K562 (cell line): ENCODE data around the gene GPR108. TPM values are rescaled to one million over a fixed set of nuclear protein-coding genes. Genes with fewer than 3 reads are reported as not detected.

Experiments used
- AFF4 ChIP-seq: sonication (generic); formaldehyde crosslinking; IDR thresholded peaks from 2 replicates; pipeline ENCODE4 v1.8.0; 2023; ENCODE audit warnings: mild to moderate bottlenecking, missing genetic modification reagents
- CBFA2T2 ChIP-seq: fragments of 450-650 bp; conservative IDR thresholded peaks from 2 replicates; pipeline ENCODE4 v1.6.1; 2017; ENCODE audit warnings: mild to moderate bottlenecking
- CBX1 ChIP-seq: sonication (generic); IDR thresholded peaks from 2 replicates; pipeline ENCODE4 v1.6.1; 2016; ENCODE audit warnings: antibody characterized with exemption, low read depth, mild to moderate bottlenecking
- CEBPB ChIP-seq: fragments of 450-650 bp; IDR thresholded peaks from 2 replicates; pipeline ENCODE4 v1.6.1; 2016; ENCODE audit warnings: missing genetic modification characterization, missing compliant biosample characterization
- CHAMP1 ChIP-seq: fragments of 450-650 bp; IDR thresholded peaks from 2 replicates; pipeline ENCODE4 v1.6.1; 2016; ENCODE audit warnings: mild to moderate bottlenecking
- CTCF ChIP-seq, 3 experiments: IDR thresholded peaks in 2 of 3; conservative IDR thresholded peaks in 1 of 3; 2 replicates each; pipeline ENCODE4 v1.5.1; 2011 to 2012; ENCODE audit warnings: low read length in 3 of 3, mild to moderate bottlenecking in 3 of 3, control low read depth in 2 of 3, improper control_type of control experiment in 1 of 3, inconsistent platforms in 1 of 3, low read depth in 1 of 3, mixed read lengths in 1 of 3, moderate library complexity in 1 of 3; ENCODE audit not compliant: insufficient read depth in 2 of 3
- HIVEP1 ChIP-seq: fragments of 250-450 bp; sonication (Bioruptor Pico); IDR thresholded peaks from 2 replicates; pipeline ENCODE4 v1.4.0; 2020; ENCODE audit warnings: mild to moderate bottlenecking
- HMGXB4 ChIP-seq: sonication (generic); formaldehyde crosslinking; IDR thresholded peaks from 2 replicates; pipeline ENCODE4 v1.8.1; 2023; ENCODE audit warnings: mild to moderate bottlenecking, missing genetic modification reagents
- KAT7 ChIP-seq: sonication (generic); formaldehyde crosslinking; IDR thresholded peaks from 2 replicates; pipeline ENCODE4 v1.8.0; 2022; ENCODE audit warnings: missing genetic modification reagents, mild to moderate bottlenecking, borderline replicate concordance
- KDM2B ChIP-seq: fragments of 250-450 bp; sonication (Bioruptor Pico); IDR thresholded peaks from 2 replicates; pipeline ENCODE4 v1.8.0; 2021; ENCODE audit warnings: mild to moderate bottlenecking, moderate library complexity
- NELFE ChIP-seq: IDR thresholded peaks from 2 replicates; pipeline ENCODE4 v1.6.1; 2011; ENCODE audit warnings: mild to moderate bottlenecking; ENCODE audit not compliant: insufficient read depth, insufficient read length
- NFXL1 ChIP-seq: fragments of 450-650 bp; formaldehyde crosslinking; IDR thresholded peaks from 2 replicates; pipeline ENCODE4 v1.4.0; 2021; ENCODE audit warnings: mild to moderate bottlenecking
- RCOR1 ChIP-seq, 2 experiments: IDR thresholded peaks; 2 replicates each; pipeline ENCODE4 v1.6.1; 2012; ENCODE audit warnings: low read depth in 2 of 2, low read length in 2 of 2, borderline replicate concordance in 1 of 2, improper control_type of control experiment in 1 of 2
- SIN3A ChIP-seq, 2 experiments: fragments of 150-350 bp in 1 of 2; IDR thresholded peaks; 2 replicates each; pipeline ENCODE4 v1.6.1; 2011 to 2016; ENCODE audit warnings: borderline replicate concordance in 2 of 2, low read depth in 2 of 2, low read length in 2 of 2, mild to moderate bottlenecking in 2 of 2, moderate library complexity in 2 of 2; ENCODE audit not compliant: control insufficient read depth in 1 of 2
- SREBF1 ChIP-seq: fragments of 150-350 bp; IDR thresholded peaks from 2 replicates; pipeline ENCODE4 v1.6.1; 2014; ENCODE audit warnings: antibody characterized with exemption, low read depth, low read length, borderline replicate concordance
- ZKSCAN8 ChIP-seq: fragments of 200-800 bp; sonication (Bioruptor generic); IDR thresholded peaks from 2 replicates; pipeline ENCODE4 v1.6.1; 2016; ENCODE audit warnings: missing genetic modification characterization, missing compliant biosample characterization
- polyA plus RNA-seq, 8 experiments: library from polyadenylated mRNA; depleted of rRNA in 4 of 8; stranded (reverse) in 5 of 8; unstranded in 3 of 8; fragments of >200 nt; fragmentation: Nextera tagmentation in 2 of 8; fragmentation: Illumina TruSeq in 1 of 8; extraction: Ambion mirVana in 2 of 8; extraction: Trizol in 1 of 8; gene quantifications; 2 replicates each; pipeline versions ENCODE4 v1.2.1 to v1.2.3, GENCODE V29; 2011 to 2014; ENCODE audit warnings: inconsistent platforms in 1 of 8, missing spikeins in 1 of 8
- total RNA-seq, 7 experiments: library from RNA; depleted of rRNA in 6 of 7; stranded (reverse); fragments of >200 nt in 6 of 7; fragmentation: Illumina TruSeq in 2 of 7; extraction: Trizol in 2 of 7; gene quantifications; 2 replicates each; pipeline versions ENCODE4 v1.2.1 to v1.2.3, GENCODE V29; 2011 to 2021; ENCODE audit warnings: low replicate concordance in 1 of 7

GPR108 gene
- total and polyA plus RNA-seq, 9 of the 15 experiments (the other 6 are each of a cell fraction or from before 2014, with no cell fraction given): 2.4 to 33.2 (median 24.4) TPM

GRCh38 chr19:6740589-6741343 is 3.4 kb upstream of the GPR108 start (continued):
- TF ChIP-seq AFF4 (CRISPR knock-in tag) (no peak), SIN3A (IDR thresholded peaks at IDR 0.05; ENCODE audit: borderline replicate concordance in 2 of 2, control insufficient read depth in 1 of 2, low read depth in 2 of 2, low read length in 2 of 2) (0 out of 4 replicates have a peak, but pooled peaks of 1 of the 2 experiments have one; percentile 52), CTCF (IDR thresholded peaks at IDR 0.05 in 2 of 3, conservative IDR thresholded peaks at IDR 0.05 in 1 of 3; ENCODE audit: insufficient read depth in 2 of 3, low read depth in 1 of 3, low read length in 3 of 3) (no peak), SREBF1 (no peak), HIVEP1 (no peak), RCOR1 (IDR thresholded peaks at IDR 0.05; ENCODE audit: borderline replicate concordance in 1 of 2, low read depth in 2 of 2, low read length in 2 of 2) (no peak), CBX1 (no peak), HMGXB4 (no peak), ZKSCAN8 (CRISPR knock-in tag) (no peak), CHAMP1 (no peak), NELFE (no peak), NFXL1 (CRISPR knock-in tag) (no peak), KAT7 (CRISPR knock-in tag) (no peak), CEBPB (no peak), KDM2B (CRISPR knock-in tag) (no peak), CBFA2T2 (no peak)
